Heart right ventricle (tissue), 16 donors: ENCODE results near the gene MYO10. TPM values are rescaled to one million over a fixed set of nuclear protein-coding genes. Genes with fewer than 3 reads are reported as not detected.

Experiments
- ATAC-seq, 8 donors: fragments of 200-7000 bp; cut with Tn5 transposase; one replicate each; pipeline ENCODE4 v1.9.1; 2020; ENCODE audit warnings: mild to moderate bottlenecking in 8 of 8, moderate library complexity in 8 of 8, moderate number of reproducible peaks in 1 of 8
- DNase-seq, 2 donors: peaks; one replicate each; pipeline ENCODE4 v3.0.0-alpha.2; 2020
- H3K27ac ChIP-seq, 10 donors: fragments of 200-600 bp; sonication (generic) in 2 of 10; one replicate each; pipeline versions ENCODE4 v1.5.0 to v1.8.0; 2020 to 2022; ENCODE audit warnings: mild to moderate bottlenecking in 3 of 10
- H3K27me3 ChIP-seq, 7 donors: fragments of 200-600 bp; one replicate each; pipeline ENCODE4 v1.8.0; 2021 to 2022; ENCODE audit warnings: mild to moderate bottlenecking in 2 of 7
- H3K36me3 ChIP-seq, 9 donors: fragments of 200-600 bp; sonication (generic) in 1 of 9; one replicate each; pipeline versions ENCODE4 v1.5.0 to v1.8.0; 2020 to 2022; ENCODE audit warnings: mild to moderate bottlenecking in 2 of 9
- H3K4me1 ChIP-seq, 9 donors: fragments of 200-600 bp; sonication (generic) in 1 of 9; one replicate each; pipeline versions ENCODE4 v1.5.0 to v1.8.0; 2020 to 2022; ENCODE audit warnings: mild to moderate bottlenecking in 4 of 9
- H3K4me3 ChIP-seq, 10 donors: fragments of 200-600 bp; sonication (generic) in 2 of 10; one replicate each; pipeline versions ENCODE4 v1.5.0 to v1.8.0; 2020 to 2022; ENCODE audit warnings: mild to moderate bottlenecking in 7 of 10, moderate library complexity in 2 of 10
- H3K9me3 ChIP-seq, 11 donors: fragments of 200-600 bp in 10 of 11; sonication (generic) in 2 of 11; one replicate each; pipeline versions ENCODE4 v1.5.0 to v1.8.0; 2013 to 2022; ENCODE audit warnings: mild to moderate bottlenecking in 2 of 11, control low read depth in 1 of 11, moderate library complexity in 1 of 11
- CTCF ChIP-seq, 9 donors: fragments of 200-600 bp; sonication (generic) in 2 of 9; IDR thresholded peaks; one replicate each; pipeline versions ENCODE4 v1.5.0 to v1.8.0; 2021 to 2022; ENCODE audit warnings: antibody characterized with exemption in 9 of 9, mild to moderate bottlenecking in 5 of 9, moderate library complexity in 1 of 9
- WGBS, 2 donors: extraction: QIAGEN DNeasy Blood & Tissue Kit; methylation state at CpG; one replicate each; pipeline ENCODE4 v1.1.7; 2013; ENCODE audit warnings: inconsistent platforms in 1 of 2; 5-methylcytosine and 5-hydroxymethylcytosine counted together
- intact Hi-C, 10 donors: fragments of 100-400 bp; cut with DNase I; formaldehyde crosslinking; loops; one replicate each; pipeline versions ENCODE4 v1.11.1 to v1.14.2; 2022
- polyA plus RNA-seq, 2 donors: library from polyadenylated mRNA; stranded (reverse); fragments of 200-250 nt; gene quantifications; one replicate each; pipeline ENCODE4 v1.2.3, GENCODE V29; 2013
- total RNA-seq, 10 donors: library from RNA; stranded (reverse); fragmentation: NEBNext Ultra II Directional in 3 of 10; extraction: Animal tissue kit (Norgen Biotek cat#: 25700) in 3 of 10; gene quantifications; one replicate each; pipeline versions ENCODE4 v1.2.1 to v1.2.4, GENCODE V29; 2021 to 2023
- donor health status: Arrhythmogenic right ventricular cardiomyopathy.
- donor health status: ischemic (EF 13 %, LVEDD 7.1; RV severe dilation, severe dysfunction).
- donor health status: healthy with polysubstance abuse.
- donor health status: DM: no; HTN: yes; CAD: no.
- donor health status: DM: no; HTN: no; CAD: no.
- donor health status: ischemic (EF 25% LVEDD 6.9; RV normal size, moderate dysfunction).
- donor health status: ischemic (EF 25% LVEDD 5.7; RV mildly dilated, moderate dysfunction).
- donor health status: healthy.
- donor health status: DM: yes; HTN: yes; CAD: no.
- donor health status: Ischemic cardiomyopathy.
- donor health status: ischemic (EF 35%, LVEDD 5.7; RV mildly dilated, moderate dysfunction).
- donor health status: nonischemic (EF 11% LVEDD 7.7; RV severe dilation, severe dysfunction).
- donor health status: DM: yes; HTN: yes; CAD: no.
- donor health status: PGD.
- donor health status: ischemic (EF 29% LVEDD 5.4; RV normal size, mild dysfunction).
- donor health status: nonischemic (EF 23%, LVEDD 6.1; RV moderate dilation, normal function).

The MYO10 gene
- total and polyA plus RNA-seq, 12 donors, result 1.2 to 8.2 (median 4.6) TPM

GRCh38 chr5:16773991-16774390 is 162.1 kb downstream of the MYO10 start:
- DNase-seq (no peak), ATAC-seq (no peak)
- H3K36me3 ChIP-seq, result peaks cover 0 to 23% (median 0%) of the 10 kb centered on the region in 9 donors
- no peaks in the 10 kb centered on the region for H3K9me3 ChIP-seq
- intact Hi-C loops, result loop anchor here in 1 of 10 donors (10.0 kb wide), 1 partner anchor 289 kb away; no protein-coding TSS in a partner anchor
- TF ChIP-seq CTCF (IDR thresholded peaks at IDR 0.05), result no peak
- H3K27ac ChIP-seq, result no peak overlapping the region
- peaks cover 0 to 6% (median 0%) of the 10 kb centered on the region in 9 donors for H3K4me1 ChIP-seq
- H3K27me3 ChIP-seq, result no peaks in the 10 kb centered on the region
- WGBS, 2 donors, result 63 to 80% methylated on average over 3 of the region's 3 CpGs
- H3K4me3 ChIP-seq, result no peak overlapping the region

- intact Hi-C loops, result loop anchor here in 1 of 10 donors (10.0 kb wide), 1 partner anchor 288 kb away; no protein-coding TSS in a partner anchor
Observed at GRCh38 chr5:16772556-16772955, 163.5 kb downstream of the MYO10 start.

GRCh38 chr5:16768184-16768583 is 167.9 kb downstream of the MYO10 start:
- 93 to 95% methylated on average over 3 of the region's 3 CpGs for WGBS, 2 donors

More at GRCh38 chr5:16772556-16772955, 163.5 kb downstream of the MYO10 start:
- peaks cover 0 to 33% (median 0%) of the 10 kb centered on the region in 9 donors for H3K36me3 ChIP-seq
- no peak overlapping the region for H3K4me3 ChIP-seq
- TF ChIP-seq CTCF (IDR thresholded peaks at IDR 0.05), result no peak
- peaks cover 0 to 6% (median 0%) of the 10 kb centered on the region in 9 donors for H3K4me1 ChIP-seq
- no peak overlapping the region for H3K27ac ChIP-seq
- ATAC-seq (no peak), DNase-seq (no peak)
- H3K9me3 ChIP-seq, result no peaks in the 10 kb centered on the region
- H3K27me3 ChIP-seq, result no peaks in the 10 kb centered on the region
- 52 to 73% methylated on average over 3 of the region's 3 CpGs for WGBS, 2 donors

GRCh38 chr5:16763211-16763610 is 172.9 kb downstream of the MYO10 start:
- TF ChIP-seq CTCF (IDR thresholded peaks at IDR 0.05), result no peak
- no peak overlapping the region for H3K27ac ChIP-seq
- ATAC-seq (no peak), DNase-seq (no peak)
- H3K4me3 ChIP-seq, result no peak overlapping the region
- WGBS, 2 donors, result 67 to 69% methylated on average over 5 of the region's 5 CpGs
- intact Hi-C loops, result no loop called here
- H3K9me3 ChIP-seq, result no peaks in the 10 kb centered on the region
- no peaks in the 10 kb centered on the region for H3K27me3 ChIP-seq
- H3K4me1 ChIP-seq, result no peaks in the 10 kb centered on the region
- peaks cover 0 to 91% (median 0%) of the 10 kb centered on the region in 9 donors for H3K36me3 ChIP-seq

More at GRCh38 chr5:16768184-16768583, 167.9 kb downstream of the MYO10 start:
- ATAC-seq, result no peak
- no peak for TF ChIP-seq CTCF (IDR thresholded peaks at IDR 0.05)
- no peak for DNase-seq
- Histone ChIP-seq H3K4me3 (no peak overlapping the region), H3K9me3 (no peaks in the 10 kb centered on the region), H3K4me1 (no peaks in the 10 kb centered on the region), H3K27ac (no peak overlapping the region), H3K36me3 (peaks cover 0 to 66% (median 0%) of the 10 kb centered on the region in 9 donors), H3K27me3 (no peaks in the 10 kb centered on the region)
- intact Hi-C loops, result no loop called here
